GM18519 (cell line): ENCODE results near the gene CDKL2.
"Not testable (repeated sequence)": the region's sequence is repeated elsewhere in the genome, so short reads cannot be mapped to it uniquely, and the experiment has no call there.

Source experiments
- ATAC-seq: cut with Tn5 transposase; IDR thresholded peaks from one replicate; pipeline ENCODE4 v1.9.1; 2021; ENCODE audit warnings: mild to moderate bottlenecking, moderate library complexity; ENCODE audit not compliant: unreplicated experiment, low FRiP score

CDKL2 gene

GRCh38 chr4:75630174-75630936, at the start of gene CDKL2:
CDKL2 (minus strand) TSS chr4:75630528; CDS start chr4:75625988, 4,540 bp downstream.
- ATAC-seq: peak; percentile 95

GRCh38 chr4:75678965-75679364, 48.6 kb upstream of the CDKL2 start:
- no peak for ATAC-seq

- ATAC-seq: no peak
Measured at GRCh38 chr4:75678473-75678872, 48.1 kb upstream of the CDKL2 start.

- ATAC-seq: no peak
Measured at GRCh38 chr4:75675004-75675531, 44.7 kb upstream of the CDKL2 start.

GRCh38 chr4:75673959-75674328, 43.6 kb upstream of the CDKL2 start:
- no peak for ATAC-seq

- ATAC-seq: peak; percentile 90
Measured at GRCh38 chr4:75673027-75673958, 43.0 kb upstream of the CDKL2 start, which contains the start of gene G3BP2. G3BP2 (minus strand) TSS chr4:75673411; CDS start chr4:75662025, 11,386 bp downstream.

GRCh38 chr4:75672461-75673026, 42.2 kb upstream of the CDKL2 start:
- ATAC-seq: no peak

- no peak for ATAC-seq
Measured at GRCh38 chr4:75671802-75672421, 41.6 kb upstream of the CDKL2 start.

- no peak for ATAC-seq
Measured at GRCh38 chr4:75668596-75668995, 38.3 kb upstream of the CDKL2 start.

GRCh38 chr4:75667636-75668035, 37.3 kb upstream of the CDKL2 start:
- not testable (repeated sequence) for ATAC-seq

GRCh38 chr4:75666299-75666698, 36.0 kb upstream of the CDKL2 start:
- no peak for ATAC-seq

- not testable (repeated sequence) for ATAC-seq
Measured at GRCh38 chr4:75664604-75665003, 34.3 kb upstream of the CDKL2 start.

GRCh38 chr4:75662626-75663025, 32.3 kb upstream of the CDKL2 start:
- ATAC-seq: no peak

- no peak for ATAC-seq
Measured at GRCh38 chr4:75660491-75660890, 30.2 kb upstream of the CDKL2 start.

GRCh38 chr4:75659512-75660031, 29.2 kb upstream of the CDKL2 start:
- no peak for ATAC-seq

- no peak for ATAC-seq
Measured at GRCh38 chr4:75658876-75659275, 28.5 kb upstream of the CDKL2 start.

- ATAC-seq: no peak
Measured at GRCh38 chr4:75655562-75655961, 25.2 kb upstream of the CDKL2 start.

GRCh38 chr4:75654905-75655304, 24.6 kb upstream of the CDKL2 start:
- ATAC-seq: no peak

- no peak for ATAC-seq
Measured at GRCh38 chr4:75653845-75654503, 23.6 kb upstream of the CDKL2 start.

GRCh38 chr4:75644095-75644494, 13.8 kb upstream of the CDKL2 start:
- no peak for ATAC-seq
